Kidney (tissue), 14 donors: ENCODE data around the gene UPF3A. TPM values are rescaled to one million over a fixed set of nuclear protein-coding genes. Genes with fewer than 3 reads are reported as not detected.
"Not testable (repeated sequence)": the region's sequence is repeated elsewhere in the genome, so short reads cannot be mapped to it uniquely, and the experiment has no call there.

Experiments
- DNase-seq, 5 donors: peaks; one replicate each; pipeline ENCODE4 v3.0.0-alpha.2; 2013 to 2020
- FAIRE-seq: peaks from 2 replicates; lab custom pipeline; 2012; peaks lifted over from hg19 to GRCh38; lab: Jason Lieb, UNC
- H3K27ac ChIP-seq, 2 donors: one replicate each; pipeline ENCODE4 v1.7.0; 2013; ENCODE audit warnings: low read depth in 2 of 2, low read length in 2 of 2, inconsistent platforms in 1 of 2
- H3K27me3 ChIP-seq: one replicate; pipeline ENCODE4 v1.7.1; 2013; ENCODE audit warnings: low read length, inconsistent platforms; ENCODE audit not compliant: control insufficient read depth, insufficient read depth
- H3K36me3 ChIP-seq, 3 donors: one replicate each; pipeline versions ENCODE4 v1.7.0 to v1.7.1; 2013; ENCODE audit warnings: low read length in 3 of 3, control low read depth in 1 of 3, inconsistent platforms in 1 of 3; ENCODE audit not compliant: insufficient read depth in 3 of 3, control insufficient read depth in 2 of 3
- H3K4me1 ChIP-seq, 3 donors: one replicate each; pipeline versions ENCODE4 v1.7.0 to v1.7.1; 2013; ENCODE audit warnings: low read length in 3 of 3, inconsistent platforms in 1 of 3, low read depth in 1 of 3; ENCODE audit not compliant: control insufficient read depth in 2 of 3, insufficient read depth in 2 of 3
- H3K4me3 ChIP-seq, 3 donors: one replicate each; pipeline versions ENCODE4 v1.7.0 to v1.8.1; 2013; ENCODE audit warnings: low read length in 3 of 3, control low read depth in 1 of 3, inconsistent platforms in 1 of 3
- H3K9ac ChIP-seq, 3 donors: one replicate each; pipeline versions ENCODE4 v1.7.0 to v1.7.1; 2013; ENCODE audit warnings: low read length in 3 of 3, control low read depth in 1 of 3, inconsistent platforms in 1 of 3
- H3K9me3 ChIP-seq, 3 donors: one replicate each; pipeline versions ENCODE4 v1.7.0 to v1.7.1; 2013; ENCODE audit warnings: low read length in 3 of 3, control low read depth in 1 of 3, inconsistent platforms in 1 of 3; ENCODE audit not compliant: control insufficient read depth in 2 of 3, insufficient read depth in 1 of 3
- CTCF ChIP-seq: IDR thresholded peaks from 3 replicates; pipeline ENCODE4 v1.5.1; 2012; ENCODE audit warnings: mild to moderate bottlenecking, moderate library complexity, borderline replicate concordance; ENCODE audit not compliant: insufficient read depth; ENCODE audit errors: extremely low read depth
- intact Hi-C: fragments of 100-400 bp; cut with DNase I; formaldehyde crosslinking; loops from one replicate; pipeline ENCODE4 v1.11.1; 2022
- polyA plus RNA-seq: library from polyadenylated mRNA; stranded (reverse); fragments of 350-450 nt; fragmentation: Illumina TruSeq; extraction: RNeasy Lipid Tissue Mini Kit (QIAGEN cat#74804); gene quantifications from one replicate; pipeline ENCODE4 v1.2.3, GENCODE V29; 2014; ENCODE audit warnings: low read depth, low replicate concordance; ENCODE audit not compliant: insufficient read depth
- total RNA-seq: library from RNA; stranded (reverse); fragmentation: NEBNext Ultra II Directional; extraction: Animal tissue kit (Norgen Biotek cat#: 25700); gene quantifications from one replicate; pipeline ENCODE4 v1.2.1, GENCODE V29; 2021
- donor health status: control.
- donor health status: control.
- donor health status: control.
- donor health status: control.
- donor health status: control.
- donor health status: DM: yes; HTN: yes; CAD: no.
- donor health status: Normal renal cell carcinoma (clear cell type).

Gene UPF3A
- total and polyA plus RNA-seq, 2 donors from 2014 or later = 34.5 to 41.7 TPM

GRCh38 chr13:114328595-114328994 lies 47.2 kb downstream of the UPF3A start:
- H3K4me1 ChIP-seq = no peaks in the 10 kb centered on the region
- no peak for DNase-seq
- intact Hi-C loops = no loop called here
- H3K9me3 ChIP-seq = no peaks in the 10 kb centered on the region
- no peak overlapping the region for H3K27ac ChIP-seq
- H3K4me3 ChIP-seq = no peak overlapping the region
- no peak for TF ChIP-seq CTCF
- no peaks in the 10 kb centered on the region for H3K27me3 ChIP-seq
- H3K36me3 ChIP-seq = peaks cover 0 to 16% (median 2%) of the 10 kb centered on the region in 3 donors
- H3K9ac ChIP-seq = no peak overlapping the region
- FAIRE-seq = no peak

- no peak for DNase-seq
- no peak for FAIRE-seq
- Histone ChIP-seq H3K4me1 (no peaks in the 10 kb centered on the region), H3K9ac (no peak overlapping the region), H3K27me3 (no peaks in the 10 kb centered on the region), H3K27ac (no peak overlapping the region), H3K9me3 (no peaks in the 10 kb centered on the region), H3K36me3 (peaks cover 0 to 6% (median 0%) of the 10 kb centered on the region in 3 donors), H3K4me3 (no peak overlapping the region)
- TF ChIP-seq CTCF = no peak
- intact Hi-C loops = no loop called here
Observed at GRCh38 chr13:114330086-114330485, 48.7 kb downstream of the UPF3A start.

- FAIRE-seq, intact Hi-C loops, H3K9me3 ChIP-seq, H3K36me3 ChIP-seq, H3K27me3 ChIP-seq, H3K27ac ChIP-seq, H3K4me1 ChIP-seq, H3K4me3 ChIP-seq, H3K9ac ChIP-seq, DNase-seq: not testable (repeated sequence)
Observed at GRCh38 chr13:114333881-114334280, 52.5 kb downstream of the UPF3A start.

- no peak for FAIRE-seq
- DNase-seq = no peak
- H3K36me3 ChIP-seq = no peaks in the 10 kb centered on the region
- intact Hi-C loops = no loop called here
- H3K4me1 ChIP-seq = no peaks in the 10 kb centered on the region
- no peaks in the 10 kb centered on the region for H3K27me3 ChIP-seq
- H3K27ac ChIP-seq = no peak overlapping the region
- H3K9ac ChIP-seq = no peak overlapping the region
- no peaks in the 10 kb centered on the region for H3K9me3 ChIP-seq
- no peak overlapping the region for H3K4me3 ChIP-seq
- TF ChIP-seq CTCF = no peak
Observed at GRCh38 chr13:114334305-114335053, 53.1 kb downstream of the UPF3A start.

GRCh38 chr13:114336457-114336856 lies 55.1 kb downstream of the UPF3A start:
- H3K27ac ChIP-seq, intact Hi-C loops, FAIRE-seq: not testable (repeated sequence)

More at GRCh38 chr13:114336457-114336856, 55.1 kb downstream of the UPF3A start:
- H3K9me3 ChIP-seq, H3K4me1 ChIP-seq, H3K9ac ChIP-seq, DNase-seq, H3K4me3 ChIP-seq, H3K27me3 ChIP-seq, H3K36me3 ChIP-seq: not testable (repeated sequence)
